K562 (cell line): ENCODE results near the gene KCNJ4.

ENCODE experiments used
- CHD4 ChIP-seq: fragments of 200-600 bp; sonication (generic); IDR thresholded peaks from 3 replicates; pipeline ENCODE4 v1.6.1; 2012; ENCODE audit warnings: low read depth, mild to moderate bottlenecking, mixed read lengths, low read length, inconsistent platforms; ENCODE audit not compliant: insufficient read depth, insufficient replicate concordance, poor library complexity, severe bottlenecking
- CTCF ChIP-seq, 3 experiments: IDR thresholded peaks in 2 of 3; conservative IDR thresholded peaks in 1 of 3; 2 replicates each; pipeline ENCODE4 v1.5.1; 2011 to 2012; ENCODE audit warnings: low read length in 3 of 3, mild to moderate bottlenecking in 3 of 3, control low read depth in 2 of 3, improper control_type of control experiment in 1 of 3, inconsistent platforms in 1 of 3, low read depth in 1 of 3, mixed read lengths in 1 of 3, moderate library complexity in 1 of 3; ENCODE audit not compliant: insufficient read depth in 2 of 3
- FOXO4 ChIP-seq: fragments of 450-650 bp; formaldehyde crosslinking; IDR thresholded peaks from 2 replicates; pipeline ENCODE4 v1.4.0; 2020; ENCODE audit warnings: mild to moderate bottlenecking, moderate library complexity
- GABPA ChIP-seq: fragments of 200-800 bp; sonication (Bioruptor generic); conservative IDR thresholded peaks from 2 replicates; pipeline ENCODE4 v1.6.1; 2016; ENCODE audit warnings: low read depth, missing genetic modification characterization, missing compliant biosample characterization
- PRMT5 ChIP-seq: sonication (generic); formaldehyde crosslinking; IDR thresholded peaks from 2 replicates; pipeline ENCODE4 v1.5.0; 2020; ENCODE audit warnings: missing genetic modification reagents
- SOX6 ChIP-seq: fragments of 450-650 bp; IDR thresholded peaks from 2 replicates; pipeline ENCODE4 v1.6.1; 2014; ENCODE audit warnings: mild to moderate bottlenecking

GRCh38 chr22:38453996-38454352, 1.0 kb downstream of the KCNJ4 start:
- TF ChIP-seq CTCF (IDR thresholded peaks at IDR 0.05 in 2 of 3, conservative IDR thresholded peaks at IDR 0.05 in 1 of 3; ENCODE audit: insufficient read depth in 2 of 3, low read depth in 1 of 3, low read length in 3 of 3) (no peak), CHD4 (no peak), FOXO4 (no peak), PRMT5 (CRISPR knock-in tag) (no peak), SOX6 (no peak), GABPA (tag) (no peak)
